HFFc6 (cell line): Measurements from ENCODE around the gene TSPAN9. TPM values are rescaled to one million over a fixed set of nuclear protein-coding genes. Genes with fewer than 3 reads are reported as not detected.

Source experiments
- DNase-seq: peaks from one replicate; pipeline ENCODE4 v3.0.0-alpha.2; 2018
- H3K27ac Mint-ChIP-seq: 2 replicates; pipeline ENCODE4 v1.8.0; 2020; ENCODE audit warnings: mild to moderate bottlenecking, mixed read lengths
- H3K27me3 Mint-ChIP-seq: 2 replicates; pipeline ENCODE4 v1.8.0; 2021; ENCODE audit warnings: mild to moderate bottlenecking, moderate library complexity, mixed read lengths; ENCODE audit not compliant: insufficient read depth
- H3K36me3 Mint-ChIP-seq: 2 replicates; pipeline ENCODE4 v1.8.0; 2021; ENCODE audit warnings: low read depth, mixed read lengths
- H3K4me1 Mint-ChIP-seq: 2 replicates; pipeline ENCODE4 v1.8.0; 2020; ENCODE audit warnings: low read depth, mixed read lengths
- H3K4me3 Mint-ChIP-seq: 2 replicates; pipeline ENCODE4 v1.8.0; 2020; ENCODE audit warnings: mild to moderate bottlenecking, moderate library complexity, mixed read lengths
- H3K9me3 Mint-ChIP-seq: 2 replicates; pipeline ENCODE4 v1.8.0; 2020; ENCODE audit warnings: mild to moderate bottlenecking, mixed read lengths
- total RNA-seq, 6 experiments: library from RNA; stranded (reverse); fragmentation: NEBNext Ultra II Directional; extraction: Animal tissue kit (Norgen Biotek cat#: 25700); gene quantifications; 2 replicates in 1 of 6; 3 replicates in 5 of 6; pipeline ENCODE4 v1.2.3, GENCODE V29; 2021
- TF ChIP-seq, protein P1 (sequence below): fragments of 200-600 bp; sonication (generic); IDR thresholded peaks from 2 replicates; pipeline ENCODE4 v1.5.0; 2021; ENCODE audit warnings: antibody characterized with exemption, mild to moderate bottlenecking

Gene TSPAN9
- total RNA-seq, 6 experiments from 2014 or later = 18.1 to 35.8 (median 22.7) TPM

DNA sequence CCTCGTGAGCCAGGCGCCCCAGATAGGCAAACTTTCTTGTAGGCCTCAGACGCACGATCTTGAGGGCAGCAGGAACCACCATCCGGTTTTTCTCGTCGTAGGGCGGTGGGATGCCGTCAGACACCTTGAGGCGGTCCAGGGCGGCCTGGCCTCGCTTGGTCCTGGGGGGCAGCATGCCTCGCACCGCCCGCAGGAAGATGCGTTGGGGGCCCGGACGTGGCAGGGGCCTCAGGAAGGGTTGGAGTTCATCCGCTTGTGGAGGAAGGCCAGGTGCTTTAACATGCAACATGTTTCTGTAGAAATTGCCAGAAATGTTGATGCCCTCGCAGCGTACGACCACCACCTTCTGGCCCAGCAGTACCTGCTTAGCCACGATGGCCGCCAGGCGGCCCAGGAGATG is 5.5 kb upstream of the TSPAN9 start:
- no peak overlapping the region; the same call in 1 of the 2 replicates for H3K27ac Mint-ChIP-seq
- peaks cover 20% of the 10 kb centered on the region for H3K4me1 Mint-ChIP-seq
- no peak for DNase-seq
- no peak overlapping the region for H3K4me3 Mint-ChIP-seq
- no peaks in the 10 kb centered on the region for H3K36me3 Mint-ChIP-seq
- H3K27me3 Mint-ChIP-seq = peaks cover 16% of the 10 kb centered on the region
- H3K9me3 Mint-ChIP-seq = no peaks in the 10 kb centered on the region
- TF ChIP-seq, protein P1, sequence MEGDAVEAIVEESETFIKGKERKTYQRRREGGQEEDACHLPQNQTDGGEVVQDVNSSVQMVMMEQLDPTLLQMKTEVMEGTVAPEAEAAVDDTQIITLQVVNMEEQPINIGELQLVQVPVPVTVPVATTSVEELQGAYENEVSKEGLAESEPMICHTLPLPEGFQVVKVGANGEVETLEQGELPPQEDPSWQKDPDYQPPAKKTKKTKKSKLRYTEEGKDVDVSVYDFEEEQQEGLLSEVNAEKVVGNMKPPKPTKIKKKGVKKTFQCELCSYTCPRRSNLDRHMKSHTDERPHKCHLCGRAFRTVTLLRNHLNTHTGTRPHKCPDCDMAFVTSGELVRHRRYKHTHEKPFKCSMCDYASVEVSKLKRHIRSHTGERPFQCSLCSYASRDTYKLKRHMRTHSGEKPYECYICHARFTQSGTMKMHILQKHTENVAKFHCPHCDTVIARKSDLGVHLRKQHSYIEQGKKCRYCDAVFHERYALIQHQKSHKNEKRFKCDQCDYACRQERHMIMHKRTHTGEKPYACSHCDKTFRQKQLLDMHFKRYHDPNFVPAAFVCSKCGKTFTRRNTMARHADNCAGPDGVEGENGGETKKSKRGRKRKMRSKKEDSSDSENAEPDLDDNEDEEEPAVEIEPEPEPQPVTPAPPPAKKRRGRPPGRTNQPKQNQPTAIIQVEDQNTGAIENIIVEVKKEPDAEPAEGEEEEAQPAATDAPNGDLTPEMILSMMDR = no peak

DNA sequence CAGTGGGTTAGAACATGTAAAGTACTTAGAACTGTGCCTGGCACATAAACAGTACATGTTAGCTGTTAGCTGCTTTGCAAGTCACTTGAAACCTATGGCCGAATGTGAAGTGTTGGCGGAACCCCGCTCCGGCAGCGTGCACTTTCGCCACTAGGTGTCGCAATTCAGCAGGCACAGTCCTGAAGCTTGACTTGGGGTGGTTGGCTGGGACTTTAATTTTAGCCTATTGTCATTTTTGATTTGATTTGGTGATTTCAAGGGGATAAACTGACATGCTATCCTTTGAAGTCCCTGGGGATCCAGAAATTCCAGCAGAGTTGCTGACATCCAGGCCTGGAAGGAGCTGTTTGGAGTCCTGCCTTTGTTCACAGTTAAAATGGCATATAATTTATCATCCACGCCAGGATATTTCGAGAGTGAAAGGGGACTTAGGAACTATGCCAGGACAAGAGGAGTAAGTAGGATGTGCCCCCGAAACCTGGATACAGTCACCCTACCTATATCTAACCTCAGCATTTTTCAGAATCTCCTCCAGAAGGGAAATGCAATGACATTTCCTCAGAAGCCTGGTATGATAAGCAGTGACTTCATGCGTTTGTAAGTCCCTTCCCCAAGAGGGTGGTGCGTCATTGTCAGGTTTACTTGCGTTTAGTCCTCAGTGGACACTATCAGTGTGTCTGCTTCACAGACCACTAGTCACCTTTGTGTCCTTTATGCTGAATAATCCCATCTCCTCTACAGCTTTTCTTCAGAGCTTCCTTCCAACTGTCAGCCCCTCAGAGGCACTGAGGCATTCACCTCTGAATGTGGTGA is 3.5 kb upstream of the TSPAN9 start:
- TF ChIP-seq, protein P1 = peak; percentile 100
- Mint-ChIP-seq H3K4me3 (no peak overlapping the region), H3K4me1 (peaks cover 29% of the 10 kb centered on the region), H3K36me3 (no peaks in the 10 kb centered on the region), H3K27ac (no peak overlapping the region), H3K9me3 (no peaks in the 10 kb centered on the region), H3K27me3 (peaks cover 10% of the 10 kb centered on the region)
- peak; percentile 78 for DNase-seq

DNA sequence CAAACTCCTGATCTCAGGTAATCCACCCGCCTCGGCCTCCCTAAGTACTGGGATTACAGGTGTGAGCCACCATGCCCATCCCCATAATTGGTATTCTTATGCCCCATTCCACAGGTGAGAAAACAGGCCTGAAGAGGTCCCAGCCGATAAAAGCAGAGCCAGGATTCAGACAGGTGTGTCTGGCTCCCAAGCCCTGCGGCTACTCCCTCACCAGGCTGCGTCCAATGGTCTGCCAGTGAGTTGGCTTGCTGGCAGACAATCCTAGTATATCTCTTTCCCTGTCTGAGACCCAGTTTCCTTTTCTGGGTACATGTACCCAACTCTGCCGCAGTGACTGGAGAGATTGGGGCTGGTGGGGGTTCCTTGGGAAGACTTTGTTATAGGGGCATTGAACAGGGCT is 1.9 kb upstream of the TSPAN9 start:
- H3K27ac Mint-ChIP-seq = peak overlapping the region; percentile 15; the same call in 1 of the 2 replicates
- H3K4me3 Mint-ChIP-seq = no peak overlapping the region
- no peaks in the 10 kb centered on the region for H3K9me3 Mint-ChIP-seq
- H3K27me3 Mint-ChIP-seq = peaks cover 4% of the 10 kb centered on the region
- TF ChIP-seq, protein P1 = no peak
- no peak for DNase-seq
- H3K36me3 Mint-ChIP-seq = no peaks in the 10 kb centered on the region
- peaks cover 29% of the 10 kb centered on the region for H3K4me1 Mint-ChIP-seq

DNA sequence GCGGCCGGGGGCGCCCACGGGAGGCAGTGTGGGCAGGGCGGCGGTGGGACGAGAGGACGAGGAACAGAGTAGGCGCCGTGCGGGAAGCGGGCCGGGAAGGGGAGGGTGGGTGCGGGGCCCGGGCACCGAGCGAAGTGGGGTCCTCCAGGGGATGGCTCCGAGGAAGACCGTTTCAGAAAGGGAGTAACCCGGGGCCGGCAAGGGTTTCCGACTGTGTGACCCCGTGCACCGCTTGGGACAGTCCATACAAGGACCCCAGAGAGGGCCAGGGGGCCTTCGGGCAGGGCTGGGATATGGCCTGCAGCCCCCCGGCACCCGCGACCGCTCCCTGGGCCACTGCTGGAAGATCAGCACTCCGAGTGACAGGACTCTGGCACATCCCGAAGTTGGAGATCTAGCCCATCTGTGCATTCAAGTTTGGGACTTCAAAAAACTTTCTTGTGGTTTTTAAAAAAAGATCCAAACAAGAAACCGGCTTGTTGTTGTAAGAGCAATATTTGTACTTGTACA is 448 bp downstream of the TSPAN9 start:
- H3K27me3 Mint-ChIP-seq = no peaks in the 10 kb centered on the region; the same call in 1 of the 2 replicates
- peak; percentile 16 for DNase-seq
- no peaks in the 10 kb centered on the region for H3K9me3 Mint-ChIP-seq
- TF ChIP-seq, protein P1 = no peak
- H3K27ac Mint-ChIP-seq = peak overlapping the region; percentile 49
- no peaks in the 10 kb centered on the region; the same call in 1 of the 2 replicates for H3K36me3 Mint-ChIP-seq
- peaks cover 38% of the 10 kb centered on the region for H3K4me1 Mint-ChIP-seq
- peak overlapping the region; percentile 87 for H3K4me3 Mint-ChIP-seq

DNA sequence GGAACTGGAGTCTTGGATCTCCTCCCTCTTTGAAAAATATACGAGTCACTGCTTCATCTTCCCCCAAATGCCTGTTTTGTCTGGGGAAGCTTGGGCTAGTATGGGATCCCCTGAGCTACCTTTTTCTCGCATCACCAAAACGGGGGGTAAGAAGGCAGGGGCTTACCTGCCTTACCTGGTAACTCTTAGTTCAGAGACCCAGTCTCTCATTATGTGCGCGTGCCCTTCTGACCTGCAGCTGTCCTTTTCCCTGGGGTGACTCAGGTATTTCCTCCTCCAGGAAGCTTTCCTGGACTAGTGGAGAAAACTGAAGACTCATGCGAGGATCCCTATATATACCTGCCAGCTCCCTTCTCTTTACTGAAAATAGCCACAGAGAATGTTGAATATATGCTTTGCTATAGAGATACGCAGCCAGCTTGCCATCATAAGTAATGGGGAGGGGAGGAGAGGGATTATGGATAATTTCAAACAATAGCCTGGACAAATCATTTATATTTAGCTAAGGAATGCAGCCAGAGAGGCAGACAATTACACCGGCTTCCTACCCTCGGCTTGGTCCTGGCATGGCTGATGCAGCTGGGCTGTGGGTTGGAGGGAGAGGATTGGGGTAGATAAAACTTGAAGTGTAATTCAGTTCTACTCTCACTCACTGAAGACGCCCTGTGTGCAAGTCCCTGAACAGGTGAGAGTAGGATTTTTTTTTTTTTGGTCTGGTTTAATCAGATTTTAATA is 1.1 kb downstream of the TSPAN9 start:
- Mint-ChIP-seq H3K36me3 (peaks cover 3% of the 10 kb centered on the region), H3K4me1 (peaks cover 36% of the 10 kb centered on the region), H3K27me3 (no peaks in the 10 kb centered on the region; the same call in 1 of the 2 replicates), H3K9me3 (no peaks in the 10 kb centered on the region), H3K27ac (peak overlapping the region; percentile 49; the same call in 1 of the 2 replicates), H3K4me3 (peak overlapping the region; percentile 87)
- TF ChIP-seq, protein P1 = no peak
- no peak for DNase-seq
